H1 (cell line): ENCODE measurements around the gene AK5. TPM values are rescaled to one million over a fixed set of nuclear protein-coding genes. Genes with fewer than 3 reads are reported as not detected.

Experiments
- CTCF ChIA-PET: fragments of 300-600 bp; sonication (Branson Sonifier 250); formaldehyde crosslinking; loops from one replicate; lab custom pipeline; 2021; ENCODE audit not compliant: partially characterized antibody; lab: Charles Lee
- POLR2A ChIA-PET: fragments of 300-600 bp; sonication (Branson Sonifier 250); formaldehyde crosslinking; loops from one replicate; lab custom pipeline; 2021; ENCODE audit warnings: inconsistent platforms; ENCODE audit not compliant: partially characterized antibody; lab: Charles Lee
- DNase-seq, 2 experiments: peaks; one replicate each; pipeline versions ENCODE4 v3.0.0 to v3.0.0-alpha.2; 2010 to 2022; ENCODE audit warnings: low spot score in 2 of 2, low read depth in 1 of 2, mixed read lengths in 1 of 2
- FAIRE-seq: peaks from 2 replicates; lab custom pipeline; 2011; peaks lifted over from hg19 to GRCh38; lab: Jason Lieb, UNC
- H2AFZ ChIP-seq: 2 replicates; pipeline ENCODE4 v1.8.1; 2012; ENCODE audit warnings: low read length, inconsistent platforms
- H2AK5ac ChIP-seq: 2 replicates; pipeline ENCODE4 v1.6.1; 2013; ENCODE audit warnings: low read depth, low read length
- H2BK120ac ChIP-seq: replicated peaks from 2 replicates; pipeline ENCODE3; 2013; ENCODE audit warnings: low read depth, low read length, inconsistent platforms
- H2BK12ac ChIP-seq: 2 replicates; pipeline ENCODE4 v1.6.1; 2013; ENCODE audit warnings: low read depth, low read length
- H2BK15ac ChIP-seq: 2 replicates; pipeline ENCODE4 v1.6.1; 2013; ENCODE audit warnings: low read length
- H2BK20ac ChIP-seq: 2 replicates; pipeline ENCODE4 v1.6.1; 2013; ENCODE audit warnings: low read length
- H2BK5ac ChIP-seq: 2 replicates; pipeline ENCODE4 v1.6.1; 2013; ENCODE audit warnings: low read depth, low read length
- H3K14ac ChIP-seq: 2 replicates; pipeline ENCODE4 v1.6.1; 2013; ENCODE audit warnings: inconsistent platforms; ENCODE audit not compliant: insufficient read length
- H3K18ac ChIP-seq: 2 replicates; pipeline ENCODE4 v1.6.1; 2013; ENCODE audit warnings: low read length; ENCODE audit errors: extremely low read depth
- H3K23ac ChIP-seq: 2 replicates; pipeline ENCODE4 v1.6.1; 2013; ENCODE audit warnings: inconsistent platforms; ENCODE audit not compliant: insufficient read length
- H3K23me2 ChIP-seq: 2 replicates; pipeline ENCODE4 v1.6.1; 2013; ENCODE audit warnings: low read depth, low read length
- H3K27ac ChIP-seq: 2 replicates; pipeline ENCODE4 v1.6.1; 2011; ENCODE audit warnings: low read depth, low read length, inconsistent platforms
- H3K27me3 ChIP-seq, 4 experiments: replicated peaks in 1 of 4; 1 replicate in 1 of 4; 2 replicates in 3 of 4; pipeline versions ENCODE4 v1.6.1 to v1.8.1; 2011 to 2013; ENCODE audit warnings: low read length in 3 of 4, mild to moderate bottlenecking in 3 of 4, inconsistent platforms in 2 of 4, mixed read lengths in 2 of 4, moderate library complexity in 1 of 4; ENCODE audit not compliant: control insufficient read depth in 3 of 4, insufficient read depth in 3 of 4; ENCODE audit errors: extremely low read depth in 1 of 4
- H3K36me3 ChIP-seq, 4 experiments: 2 replicates each; pipeline versions ENCODE4 v1.6.1 to v1.8.1; 2011 to 2013; ENCODE audit warnings: mild to moderate bottlenecking in 4 of 4, low read length in 3 of 4, moderate library complexity in 2 of 4, control low read depth in 1 of 4, inconsistent platforms in 1 of 4; ENCODE audit not compliant: insufficient read depth in 4 of 4, control insufficient read depth in 2 of 4
- H3K4ac ChIP-seq: replicated peaks from 2 replicates; pipeline ENCODE3; 2013; ENCODE audit warnings: low read length, low read depth, mixed read lengths, inconsistent platforms; ENCODE audit not compliant: insufficient read length
- H3K4me1 ChIP-seq, 4 experiments: replicated peaks in 1 of 4; 1 replicate in 1 of 4; 2 replicates in 3 of 4; pipeline versions ENCODE4 v1.6.1 to v1.8.1; 2011 to 2013; ENCODE audit warnings: low read length in 3 of 4, inconsistent platforms in 2 of 4, mixed read lengths in 1 of 4; ENCODE audit not compliant: insufficient read depth in 4 of 4, control insufficient read depth in 3 of 4
- H3K4me2 ChIP-seq, 2 experiments: 2 replicates each; pipeline versions ENCODE4 v1.6.1 to v1.8.1; 2011 to 2013; ENCODE audit warnings: low read depth in 2 of 2, low read length in 2 of 2, control low read depth in 1 of 2, inconsistent platforms in 1 of 2, mild to moderate bottlenecking in 1 of 2; ENCODE audit not compliant: insufficient read depth in 1 of 2
- H3K4me3 ChIP-seq, 4 experiments: fragments of 200-600, 300-600 bp in 1 of 4; sonication (generic), shearing (Covaris generic), sonication (Bioruptor Twin) in 1 of 4; 2 replicates each; pipeline versions ENCODE4 v1.5.1 to v1.8.1; 2011 to 2016; ENCODE audit warnings: low read length in 4 of 4, low read depth in 3 of 4, control low read depth in 2 of 4, inconsistent platforms in 2 of 4, mild to moderate bottlenecking in 2 of 4, mixed read lengths in 1 of 4, moderate library complexity in 1 of 4; ENCODE audit not compliant: insufficient read depth in 2 of 4; ENCODE audit errors: extremely low read depth in 1 of 4
- H3K56ac ChIP-seq: replicated peaks from 2 replicates; pipeline ENCODE3; 2013; ENCODE audit warnings: low read depth, mild to moderate bottlenecking, mixed read lengths, low read length, inconsistent platforms; ENCODE audit not compliant: insufficient read length
- H3K79me1 ChIP-seq: 2 replicates; pipeline ENCODE4 v1.6.1; 2013; ENCODE audit warnings: low read depth, low read length, control low read depth
- H3K79me2 ChIP-seq, 2 experiments: 2 replicates each; pipeline versions ENCODE4 v1.6.1 to v1.8.1; 2012 to 2013; ENCODE audit warnings: low read length in 2 of 2, mild to moderate bottlenecking in 2 of 2, inconsistent platforms in 1 of 2; ENCODE audit not compliant: insufficient read depth in 2 of 2, control insufficient read depth in 1 of 2
- H3K9ac ChIP-seq, 4 experiments: replicated peaks in 1 of 4; 1 replicate in 1 of 4; 2 replicates in 3 of 4; pipeline versions ENCODE4 v1.6.1 to v1.8.1; 2011 to 2013; ENCODE audit warnings: low read depth in 3 of 4, low read length in 3 of 4, control low read depth in 2 of 4, mild to moderate bottlenecking in 2 of 4, moderate library complexity in 2 of 4, inconsistent platforms in 1 of 4; ENCODE audit errors: extremely low read depth in 1 of 4
- H3K9me3 ChIP-seq, 2 experiments: 2 replicates each; pipeline versions ENCODE4 v1.6.1 to v1.8.1; 2012 to 2013; ENCODE audit warnings: mild to moderate bottlenecking in 2 of 2, moderate library complexity in 2 of 2, control low read depth in 1 of 2, inconsistent platforms in 1 of 2, low read depth in 1 of 2, low read length in 1 of 2, mixed read lengths in 1 of 2; ENCODE audit not compliant: insufficient read depth in 2 of 2
- H4K20me1 ChIP-seq, 2 experiments: replicated peaks in 1 of 2; 2 replicates each; pipeline versions ENCODE3 to v1.8.1; 2011 to 2013; ENCODE audit warnings: inconsistent platforms in 2 of 2, low read length in 2 of 2, mild to moderate bottlenecking in 1 of 2; ENCODE audit not compliant: insufficient read depth in 2 of 2, control insufficient read depth in 1 of 2
- H4K5ac ChIP-seq: 2 replicates; pipeline ENCODE4 v1.6.1; 2013; ENCODE audit warnings: low read length, low read depth, mixed read lengths, inconsistent platforms; ENCODE audit not compliant: insufficient read length
- H4K8ac ChIP-seq: 2 replicates; pipeline ENCODE4 v1.8.0; 2013; ENCODE audit warnings: mild to moderate bottlenecking, moderate library complexity, low read length, inconsistent platforms; ENCODE audit not compliant: insufficient read depth; ENCODE audit errors: extremely low read depth
- H4K91ac ChIP-seq: replicated peaks from 2 replicates; pipeline ENCODE3; 2013; ENCODE audit warnings: low read length, mixed read lengths, inconsistent platforms; ENCODE audit not compliant: insufficient read length
- ATF3 ChIP-seq: IDR thresholded peaks from 2 replicates; pipeline ENCODE4 v1.6.1; 2011; ENCODE audit warnings: low read depth, mild to moderate bottlenecking, low read length; ENCODE audit not compliant: insufficient read depth
- CBX5 ChIP-seq: fragments of 300-800, 300-1000 bp; sonication (generic); IDR thresholded peaks from 2 replicates; pipeline ENCODE4 v1.7.1; 2016; ENCODE audit warnings: antibody characterized with exemption, low read length, low read depth
- CBX8 ChIP-seq: fragments of 300-800, 300-1000 bp; sonication (generic); IDR thresholded peaks from 2 replicates; pipeline ENCODE4 v1.7.1; 2016; ENCODE audit warnings: low read depth, low read length, borderline replicate concordance
- CREB1 ChIP-seq: IDR thresholded peaks from 2 replicates; pipeline ENCODE4 v1.6.1; 2012; ENCODE audit warnings: inconsistent platforms
- HDAC2 ChIP-seq, 2 experiments: fragments of 300-600 bp in 1 of 2; sonication (generic) in 1 of 2; IDR thresholded peaks; 2 replicates each; pipeline ENCODE4 v1.6.1; 2011 to 2012; ENCODE audit warnings: low read depth in 2 of 2, low read length in 2 of 2, mild to moderate bottlenecking in 2 of 2, moderate library complexity in 2 of 2, borderline replicate concordance in 1 of 2, inconsistent platforms in 1 of 2
- KDM4A ChIP-seq: IDR thresholded peaks from one replicate; pipeline ENCODE4 v1.7.1; 2012; ENCODE audit warnings: low read depth, mild to moderate bottlenecking, moderate library complexity, low read length, inconsistent platforms; ENCODE audit not compliant: severe bottlenecking
- PHF8 ChIP-seq: fragments of 200-600 bp; sonication (generic); conservative IDR thresholded peaks from 2 replicates; pipeline ENCODE4 v1.7.1; 2012; ENCODE audit warnings: low read depth, mild to moderate bottlenecking, inconsistent platforms, low read length, moderate library complexity
- POLR2A ChIP-seq, 2 experiments: IDR thresholded peaks; 1 replicate in 1 of 2; 2 replicates in 1 of 2; pipeline ENCODE4 v1.6.1; 2011; ENCODE audit warnings: low read depth in 2 of 2, low read length in 2 of 2, mild to moderate bottlenecking in 2 of 2; ENCODE audit errors: control extremely low read depth in 1 of 2
- POU5F1 ChIP-seq: IDR thresholded peaks from 2 replicates; pipeline ENCODE4 v1.6.1; 2011; ENCODE audit warnings: low read depth, mild to moderate bottlenecking, low read length, moderate library complexity
- RAD21 ChIP-seq, 2 experiments: IDR thresholded peaks in 1 of 2; conservative IDR thresholded peaks in 1 of 2; 2 replicates each; pipeline ENCODE4 v1.6.1; 2011; ENCODE audit warnings: low read depth in 2 of 2, low read length in 2 of 2, improper control_type of control experiment in 1 of 2, inconsistent platforms in 1 of 2, mild to moderate bottlenecking in 1 of 2, moderate library complexity in 1 of 2
- SIRT6 ChIP-seq: IDR thresholded peaks from one replicate; pipeline ENCODE4 v1.7.1; 2012; ENCODE audit warnings: low read length, inconsistent platforms
- SP4 ChIP-seq: IDR thresholded peaks from 2 replicates; pipeline ENCODE4 v1.6.1; 2012; ENCODE audit warnings: low read length, inconsistent platforms
- TAF7 ChIP-seq: optimal IDR thresholded peaks from 2 replicates; pipeline ENCODE3; 2011; ENCODE audit warnings: low read depth, mild to moderate bottlenecking, inconsistent platforms, low read length, moderate library complexity, borderline replicate concordance
- ZNF274 ChIP-seq: IDR thresholded peaks from 2 replicates; pipeline ENCODE4 v1.7.0; 2012; ENCODE audit warnings: low read length, borderline replicate concordance; ENCODE audit errors: extremely low read depth
- WGBS, 2 experiments: shearing (Covaris generic) in 1 of 2; methylation state at CpG; one replicate each; pipeline versions ENCODE4 v1.1.6 to v1.1.7; 2013 to 2015; ENCODE audit warnings: low lambda C conversion rate in 2 of 2, mixed read lengths in 2 of 2, inconsistent platforms in 1 of 2, low coverage in 1 of 2, missing lambda C conversion rate in 1 of 2; ENCODE audit not compliant: insufficient replicate concordance in 2 of 2, insufficient coverage in 1 of 2, insufficient read length in 1 of 2; ENCODE audit errors: extremely low coverage in 1 of 2, missing lambda C conversion rate in 1 of 2; 5-methylcytosine and 5-hydroxymethylcytosine counted together
- polyA plus RNA-seq, 7 experiments: library from polyadenylated mRNA; depleted of rRNA in 3 of 7; stranded (reverse) in 5 of 7; unstranded in 2 of 7; fragments of >200 nt in 5 of 7; fragments of 200-250 nt in 2 of 7; gene quantifications; 1 replicate in 5 of 7; 2 replicates in 1 of 7; 4 replicates in 1 of 7; pipeline versions ENCODE4 v1.2.1 to v1.2.3, GENCODE V29; 2011 to 2013; ENCODE audit warnings: missing spikeins in 2 of 7, mixed read lengths in 2 of 7
- total RNA-seq: library from RNA; stranded (reverse); fragmentation: NEBNext Ultra II Directional; extraction: Animal tissue kit (Norgen Biotek cat#: 25700); gene quantifications from 2 replicates; pipeline ENCODE4 v1.2.1, GENCODE V29; 2021

The AK5 gene
- total and polyA plus RNA-seq, 2 of the 8 experiments (the other 6 are each of a cell fraction or from before 2014, with no cell fraction given), result 2.0 to 7.1 TPM

GRCh38 chr1:77536813-77537212 lies 255.0 kb downstream of the AK5 start:
- Histone ChIP-seq H3K79me2 (no peaks in the 10 kb centered on the region), H3K18ac (no peak overlapping the region), H4K8ac (no peak overlapping the region), H3K23me2 (no peaks in the 10 kb centered on the region), H4K5ac (no peak overlapping the region), H4K91ac (no peak overlapping the region), H2BK120ac (no peak overlapping the region), H2AFZ (no peak overlapping the region), H3K4me3 (no peak overlapping the region), H3K14ac (no peak overlapping the region), H3K4ac (no peak overlapping the region), H2BK15ac (no peak overlapping the region), H4K20me1 (no peaks in the 10 kb centered on the region), H3K9me3 (no peaks in the 10 kb centered on the region), H3K56ac (no peak overlapping the region), H3K27me3 (no peaks in the 10 kb centered on the region), H2BK20ac (no peak overlapping the region), H3K23ac (no peak overlapping the region), H3K9ac (no peak overlapping the region), H3K4me1 (no peaks in the 10 kb centered on the region), H3K27ac (no peak overlapping the region), H3K4me2 (no peak overlapping the region), H2BK12ac (no peak overlapping the region), H2BK5ac (no peak overlapping the region), H3K79me1 (no peaks in the 10 kb centered on the region), H2AK5ac (no peak overlapping the region), H3K36me3 (no peaks in the 10 kb centered on the region)
- no peak for DNase-seq
- 82% methylated on average over 2 of the region's 2 CpGs; no CpG with 5 or more reads in 1 of the 2 experiments for WGBS, 2 experiments
- CTCF ChIA-PET, result interaction anchor here (0.6 to 1.3 kb wide), 8 partner anchors 10 to 224 kb away, joined by 3 to 4 read pairs (median 3); no protein-coding TSS in a partner anchor
- no peak for FAIRE-seq
- POLR2A ChIA-PET, result no interaction called here
- TF ChIP-seq SIRT6 (no peak), CREB1 (no peak), ATF3 (no peak), CBX5 (no peak), RAD21 (IDR thresholded peaks at IDR 0.05 in 1 of 2, conservative IDR thresholded peaks at IDR 0.05 in 1 of 2; ENCODE audit: low read depth in 2 of 2, low read length in 2 of 2) (no peak), HDAC2 (IDR thresholded peaks at IDR 0.05; ENCODE audit: borderline replicate concordance in 1 of 2, low read depth in 2 of 2, low read length in 2 of 2) (no peak), POU5F1 (no peak), POLR2A (IDR thresholded peaks at IDR 0.05; ENCODE audit: control extremely low read depth in 1 of 2, low read depth in 2 of 2, low read length in 2 of 2) (no peak), ZNF274 (no peak), TAF7 (no peak), SP4 (no peak), PHF8 (no peak), KDM4A (no peak), CBX8 (no peak)
